Neural cell (in vitro differentiated cells): ENCODE results near the gene STX17. TPM values are rescaled to one million over a fixed set of nuclear protein-coding genes. Genes with fewer than 3 reads are reported as not detected.

ENCODE experiments used
- H2AFZ ChIP-seq: fragments of 200-600, 300-800 bp; sonication (generic), shearing (Covaris generic); 2 replicates; pipeline ENCODE4 v1.6.0; 2014; ENCODE audit warnings: low read depth, mild to moderate bottlenecking, antibody characterized with exemption, low read length, moderate library complexity
- H3F3A ChIP-seq: fragments of 200-600 bp; shearing (Covaris generic); 2 replicates; pipeline ENCODE4 v1.6.1; 2016; ENCODE audit warnings: mild to moderate bottlenecking, moderate library complexity, mixed read lengths, antibody characterized with exemption, low read length; ENCODE audit not compliant: insufficient read depth, poor library complexity, severe bottlenecking
- H3K27ac ChIP-seq: fragments of 200-600, 300-800 bp; sonication (generic), shearing (Covaris generic); 2 replicates; pipeline ENCODE4 v1.5.1; 2014; ENCODE audit warnings: mild to moderate bottlenecking, low read length, moderate library complexity
- H3K27me3 ChIP-seq: fragments of 300-800, 200-600 bp; sonication (generic), shearing (Covaris generic); 2 replicates; pipeline ENCODE4 v1.6.0; 2014; ENCODE audit warnings: mild to moderate bottlenecking, low read depth, low read length, moderate library complexity; ENCODE audit not compliant: insufficient read depth
- H3K36me3 ChIP-seq: fragments of 300-800, 200-600 bp; sonication (generic), shearing (Covaris generic); 2 replicates; pipeline ENCODE4 v1.5.1; 2014; ENCODE audit warnings: mild to moderate bottlenecking, antibody characterized with exemption, low read length, moderate library complexity; ENCODE audit not compliant: insufficient read depth
- H3K4me2 ChIP-seq: fragments of 300-800, 200-600 bp; sonication (generic), shearing (Covaris generic); 2 replicates; pipeline ENCODE4 v1.6.0; 2014; ENCODE audit warnings: mild to moderate bottlenecking, low read length
- H3K4me3 ChIP-seq: fragments of 300-800, 200-600 bp; sonication (generic), shearing (Covaris generic); 2 replicates; pipeline ENCODE4 v1.5.1; 2014; ENCODE audit warnings: mild to moderate bottlenecking, low read length, moderate library complexity
- H3K79me2 ChIP-seq: fragments of 200-600 bp; shearing (Covaris generic); replicated peaks from 2 replicates; pipeline ENCODE4 v1.6.0; 2014; ENCODE audit warnings: mild to moderate bottlenecking, low read length, moderate library complexity; ENCODE audit not compliant: insufficient read depth
- H3K9ac ChIP-seq: fragments of 300-800, 200-600 bp; sonication (generic), shearing (Covaris generic); 2 replicates; pipeline ENCODE4 v1.6.1; 2016; ENCODE audit warnings: mild to moderate bottlenecking, low read length, mixed read lengths
- H3K9me2 ChIP-seq: fragments of 200-600 bp; shearing (Covaris generic); 2 replicates; pipeline ENCODE4 v1.6.1; 2016; ENCODE audit warnings: mild to moderate bottlenecking, low read length, mixed read lengths; ENCODE audit not compliant: insufficient read depth
- H3K9me3 ChIP-seq: fragments of 200-600, 300-800 bp; sonication (generic), shearing (Covaris generic); 2 replicates; pipeline ENCODE4 v1.6.1; 2016; ENCODE audit warnings: mild to moderate bottlenecking, mixed run types, low read length, moderate library complexity, mixed read lengths
- H4K20me1 ChIP-seq: fragments of 200-600 bp; shearing (Covaris generic); 2 replicates; pipeline ENCODE4 v1.6.1; 2016; ENCODE audit warnings: mild to moderate bottlenecking, mixed run types; ENCODE audit not compliant: insufficient read depth
- CTCF ChIP-seq: fragments of 450-650 bp; IDR thresholded peaks from 2 replicates; pipeline ENCODE4 v1.5.1; 2014; ENCODE audit warnings: antibody characterized with exemption, mild to moderate bottlenecking, moderate library complexity; ENCODE audit not compliant: poor library complexity, severe bottlenecking
- EP300 ChIP-seq: fragments of 450-650 bp; conservative IDR thresholded peaks from 2 replicates; pipeline ENCODE4 v1.6.1; 2014; ENCODE audit warnings: antibody characterized with exemption, mild to moderate bottlenecking, moderate library complexity; ENCODE audit not compliant: poor library complexity, severe bottlenecking
- EZH2 ChIP-seq: fragments of 200-600, 300-800 bp; shearing (Covaris generic), sonication (generic); IDR thresholded peaks from 2 replicates; pipeline ENCODE4 v1.6.1; 2014; ENCODE audit warnings: antibody characterized with exemption, low read length, borderline replicate concordance, mild to moderate bottlenecking; ENCODE audit not compliant: insufficient read depth, poor library complexity, severe bottlenecking
- MXI1 ChIP-seq: fragments of 450-650 bp; conservative IDR thresholded peaks from 2 replicates; pipeline ENCODE4 v1.6.1; 2014; ENCODE audit warnings: antibody characterized with exemption, mild to moderate bottlenecking; ENCODE audit not compliant: poor library complexity, severe bottlenecking
- POLR2AphosphoS5 ChIP-seq: IDR thresholded peaks from 2 replicates; pipeline ENCODE4 v1.6.1; 2012
- RAD21 ChIP-seq: fragments of 450-650 bp; conservative IDR thresholded peaks from 2 replicates; pipeline ENCODE4 v1.6.1; 2014; ENCODE audit warnings: antibody characterized with exemption, mild to moderate bottlenecking, moderate library complexity
- REST ChIP-seq: IDR thresholded peaks from 2 replicates; pipeline ENCODE4 v1.6.1; 2012; ENCODE audit warnings: borderline replicate concordance
- SMC3 ChIP-seq: fragments of 450-650 bp; conservative IDR thresholded peaks from 2 replicates; pipeline ENCODE4 v1.6.1; 2014; ENCODE audit warnings: antibody characterized with exemption, mild to moderate bottlenecking, moderate library complexity; ENCODE audit not compliant: poor library complexity
- TAF1 ChIP-seq: IDR thresholded peaks from 2 replicates; pipeline ENCODE4 v1.6.1; 2012; ENCODE audit warnings: low read depth
- polyA plus RNA-seq: library from polyadenylated mRNA; depleted of rRNA; stranded (reverse); fragments of >200 nt; gene quantifications from 2 replicates; pipeline ENCODE4 v1.2.3, GENCODE V29; 2014

STX17 gene
- polyA plus RNA-seq, 1 donor from 2014 or later: 3.3 TPM

- H3K27ac ChIP-seq: no peak overlapping the region
- H3K9ac ChIP-seq: no peak overlapping the region
- no peak overlapping the region for H3K4me3 ChIP-seq
- no peaks in the 10 kb centered on the region for H3K9me2 ChIP-seq
- H3K9me3 ChIP-seq: no peaks in the 10 kb centered on the region
- H3K36me3 ChIP-seq: no peaks in the 10 kb centered on the region
- H3F3A ChIP-seq: no peaks in the 10 kb centered on the region
- no peak for TF ChIP-seq POLR2AphosphoS5
- no peak for TF ChIP-seq EP300
- TF ChIP-seq REST: no peak
- no peak for TF ChIP-seq TAF1
- no peaks in the 10 kb centered on the region for H4K20me1 ChIP-seq
- peaks cover 5% of the 10 kb centered on the region for H3K27me3 ChIP-seq
- no peak overlapping the region for H3K4me2 ChIP-seq
- no peak overlapping the region for H2AFZ ChIP-seq
- no peaks in the 10 kb centered on the region for H3K79me2 ChIP-seq
These were observed 3.1 kb upstream of the STX17 start for GRCh38 chr9:99903393-99903792.

- TF ChIP-seq POLR2AphosphoS5: no peak
- TF ChIP-seq CTCF: no peak
- no peak for TF ChIP-seq SMC3
- no peak for TF ChIP-seq RAD21
- no peak for TF ChIP-seq EZH2
- no peak for TF ChIP-seq EP300
- no peak for TF ChIP-seq REST
- TF ChIP-seq MXI1: no peak
- no peak for TF ChIP-seq TAF1
- Histone ChIP-seq H2AFZ (no peak overlapping the region), H3K4me3 (peak overlapping the region; percentile 73), H3K36me3 (no peaks in the 10 kb centered on the region), H3K9me3 (no peaks in the 10 kb centered on the region), H3K27ac (no peak overlapping the region), H3K9me2 (no peaks in the 10 kb centered on the region), H3K79me2 (no peaks in the 10 kb centered on the region), H3K9ac (no peak overlapping the region), H3F3A (no peaks in the 10 kb centered on the region), H4K20me1 (no peaks in the 10 kb centered on the region), H3K27me3 (peaks cover 5% of the 10 kb centered on the region), H3K4me2 (no peak overlapping the region)
These were observed 536 bp upstream of the STX17 start for GRCh38 chr9:99905833-99906402.
